Endodermal cell (in vitro differentiated cells): Measurements from ENCODE around the gene ACSS1. TPM values are rescaled to one million over a fixed set of nuclear protein-coding genes. Genes with fewer than 3 reads are reported as not detected.

Experiments
- DNase-seq: peaks from one replicate; pipeline ENCODE4 v3.0.0-alpha.2; 2017
- H3K27ac ChIP-seq: 2 replicates; pipeline ENCODE4 v1.5.1; 2013; ENCODE audit warnings: mild to moderate bottlenecking, low read depth, low read length, moderate library complexity
- H3K27me3 ChIP-seq: 2 replicates; pipeline ENCODE4 v1.6.1; 2013; ENCODE audit warnings: mild to moderate bottlenecking, low read length, moderate library complexity; ENCODE audit not compliant: insufficient read depth, control insufficient read depth, poor library complexity, severe bottlenecking
- H3K36me3 ChIP-seq: 2 replicates; pipeline ENCODE4 v1.7.0; 2013; ENCODE audit warnings: mild to moderate bottlenecking, low read length, moderate library complexity; ENCODE audit not compliant: control insufficient read depth, insufficient read depth
- H3K4me1 ChIP-seq: one replicate; pipeline ENCODE4 v1.7.0; 2013; ENCODE audit warnings: low read length; ENCODE audit not compliant: control insufficient read depth, insufficient read depth
- H3K4me3 ChIP-seq: 2 replicates; pipeline ENCODE4 v1.5.1; 2013; ENCODE audit warnings: mild to moderate bottlenecking, low read length, moderate library complexity
- H3K9ac ChIP-seq: 2 replicates; pipeline ENCODE4 v1.6.1; 2013; ENCODE audit warnings: mild to moderate bottlenecking, low read length, moderate library complexity; ENCODE audit not compliant: poor library complexity, severe bottlenecking; ENCODE audit errors: extremely low read depth
- H3K9me3 ChIP-seq: 2 replicates; pipeline ENCODE4 v1.6.1; 2013; ENCODE audit warnings: mild to moderate bottlenecking, low read length, moderate library complexity; ENCODE audit not compliant: control insufficient read depth
- H3K27ac Mint-ChIP-seq: 2 replicates; pipeline ENCODE4 v1.8.0; 2020; ENCODE audit warnings: mixed read lengths
- H3K27me3 Mint-ChIP-seq: 2 replicates; pipeline ENCODE4 v1.8.0; 2021; ENCODE audit warnings: mild to moderate bottlenecking, mixed read lengths; ENCODE audit not compliant: insufficient read depth
- H3K36me3 Mint-ChIP-seq: 2 replicates; pipeline ENCODE4 v1.8.0; 2020; ENCODE audit warnings: low read depth, mixed read lengths
- H3K4me1 Mint-ChIP-seq: 2 replicates; pipeline ENCODE4 v1.8.0; 2020; ENCODE audit warnings: mixed read lengths
- H3K4me3 Mint-ChIP-seq: 2 replicates; pipeline ENCODE4 v1.8.0; 2020; ENCODE audit warnings: mild to moderate bottlenecking, moderate library complexity, mixed read lengths
- H3K9me3 Mint-ChIP-seq: 2 replicates; pipeline ENCODE4 v1.8.0; 2020; ENCODE audit warnings: mild to moderate bottlenecking, mixed read lengths
- CTCF ChIP-seq: fragments of 200-600 bp; sonication (generic); conservative IDR thresholded peaks from 2 replicates; pipeline ENCODE4 v1.5.0; 2021; ENCODE audit warnings: antibody characterized with exemption, mild to moderate bottlenecking
- WGBS, 2 experiments: methylation state at CpG; one replicate each; pipeline versions ENCODE4 v1.1.5 to v1.1.7; 2013; ENCODE audit warnings: missing lambda C conversion rate in 2 of 2, mixed read lengths in 1 of 2; ENCODE audit not compliant: insufficient coverage in 1 of 2, insufficient read length in 1 of 2; 5-methylcytosine and 5-hydroxymethylcytosine counted together
- total RNA-seq, 2 donors: library from RNA; stranded (reverse); fragmentation: NEBNext Ultra II Directional in 1 of 2; extraction: Animal tissue kit (Norgen Biotek cat#: 25700) in 1 of 2; gene quantifications; 2 replicates in 1 of 2; 3 replicates in 1 of 2; pipeline ENCODE4 v1.2.1, GENCODE V29; 2021

Gene ACSS1
- total RNA-seq, 2 donors from 2014 or later = 0.22 TPM; not detected in 1

- Mint-ChIP-seq H3K27ac (no peak overlapping the region), H3K4me1 (no peaks in the 10 kb centered on the region), H3K27me3 (no peaks in the 10 kb centered on the region), H3K9me3 (peaks cover 38% of the 10 kb centered on the region), H3K4me3 (no peak overlapping the region), H3K36me3 (peaks cover 81% of the 10 kb centered on the region)
- no peak overlapping the region for H3K27ac ChIP-seq
- TF ChIP-seq CTCF = no peak
- H3K4me3 ChIP-seq = no peak overlapping the region
- no peaks in the 10 kb centered on the region for H3K27me3 ChIP-seq
- H3K9ac ChIP-seq = no peak overlapping the region
- WGBS, 2 experiments = 93 to 97% methylated on average over 4 to 8 of the region's 8 CpGs
- H3K9me3 ChIP-seq = peaks cover 32% of the 10 kb centered on the region
- DNase-seq = peak; percentile 13
- H3K36me3 ChIP-seq = peaks cover 48% of the 10 kb centered on the region
- H3K4me1 ChIP-seq = no peaks in the 10 kb centered on the region
These were observed 79.4 kb downstream of the ACSS1 start for GRCh38 chr20:24978513-24978912.

GRCh38 chr20:24977797-24978196, 80.1 kb downstream of the ACSS1 start:
- Mint-ChIP-seq H3K36me3 (peaks cover 83% of the 10 kb centered on the region), H3K9me3 (peaks cover 38% of the 10 kb centered on the region), H3K27ac (no peak overlapping the region), H3K4me1 (no peaks in the 10 kb centered on the region), H3K27me3 (no peaks in the 10 kb centered on the region), H3K4me3 (no peak overlapping the region)
- H3K27me3 ChIP-seq = no peaks in the 10 kb centered on the region
- H3K9ac ChIP-seq = no peak overlapping the region
- H3K4me3 ChIP-seq = no peak overlapping the region
- H3K4me1 ChIP-seq = no peaks in the 10 kb centered on the region
- 75 to 94% methylated on average over 2 to 3 of the region's 3 CpGs for WGBS, 2 experiments
- no peak overlapping the region for H3K27ac ChIP-seq
- peaks cover 32% of the 10 kb centered on the region for H3K9me3 ChIP-seq
- H3K36me3 ChIP-seq = peaks cover 47% of the 10 kb centered on the region
- DNase-seq = no peak
- no peak for TF ChIP-seq CTCF

- no peaks in the 10 kb centered on the region for H3K27me3 Mint-ChIP-seq
- no peak for TF ChIP-seq CTCF
- H3K9me3 ChIP-seq = peaks cover 32% of the 10 kb centered on the region
- peaks cover 84% of the 10 kb centered on the region for H3K36me3 Mint-ChIP-seq
- H3K9ac ChIP-seq = no peak overlapping the region
- no peaks in the 10 kb centered on the region for H3K4me1 Mint-ChIP-seq
- H3K4me1 ChIP-seq = no peaks in the 10 kb centered on the region
- DNase-seq = peak; percentile 19
- peaks cover 38% of the 10 kb centered on the region for H3K9me3 Mint-ChIP-seq
- no peak overlapping the region for H3K4me3 ChIP-seq
- 96 to 100% methylated on average over 1 of the region's 1 CpG for WGBS, 2 experiments
- no peak overlapping the region for H3K27ac Mint-ChIP-seq
- no peak overlapping the region for H3K27ac ChIP-seq
- H3K27me3 ChIP-seq = no peaks in the 10 kb centered on the region
- no peak overlapping the region for H3K4me3 Mint-ChIP-seq
- H3K36me3 ChIP-seq = peaks cover 47% of the 10 kb centered on the region
These were observed 80.6 kb downstream of the ACSS1 start for GRCh38 chr20:24977336-24977735.
